ENCODE data around the gene GCGR. TPM values are rescaled to one million over a fixed set of nuclear protein-coding genes. Genes with fewer than 3 reads are reported as not detected.
A peak's percentile ranks its signal among the peaks of the same experiment; 100 is the strongest.

GCGR gene
- total RNA-seq, 4 donors from 2014 or later = 0.52 to 3.8 (median 1.3) TPM

DNA sequence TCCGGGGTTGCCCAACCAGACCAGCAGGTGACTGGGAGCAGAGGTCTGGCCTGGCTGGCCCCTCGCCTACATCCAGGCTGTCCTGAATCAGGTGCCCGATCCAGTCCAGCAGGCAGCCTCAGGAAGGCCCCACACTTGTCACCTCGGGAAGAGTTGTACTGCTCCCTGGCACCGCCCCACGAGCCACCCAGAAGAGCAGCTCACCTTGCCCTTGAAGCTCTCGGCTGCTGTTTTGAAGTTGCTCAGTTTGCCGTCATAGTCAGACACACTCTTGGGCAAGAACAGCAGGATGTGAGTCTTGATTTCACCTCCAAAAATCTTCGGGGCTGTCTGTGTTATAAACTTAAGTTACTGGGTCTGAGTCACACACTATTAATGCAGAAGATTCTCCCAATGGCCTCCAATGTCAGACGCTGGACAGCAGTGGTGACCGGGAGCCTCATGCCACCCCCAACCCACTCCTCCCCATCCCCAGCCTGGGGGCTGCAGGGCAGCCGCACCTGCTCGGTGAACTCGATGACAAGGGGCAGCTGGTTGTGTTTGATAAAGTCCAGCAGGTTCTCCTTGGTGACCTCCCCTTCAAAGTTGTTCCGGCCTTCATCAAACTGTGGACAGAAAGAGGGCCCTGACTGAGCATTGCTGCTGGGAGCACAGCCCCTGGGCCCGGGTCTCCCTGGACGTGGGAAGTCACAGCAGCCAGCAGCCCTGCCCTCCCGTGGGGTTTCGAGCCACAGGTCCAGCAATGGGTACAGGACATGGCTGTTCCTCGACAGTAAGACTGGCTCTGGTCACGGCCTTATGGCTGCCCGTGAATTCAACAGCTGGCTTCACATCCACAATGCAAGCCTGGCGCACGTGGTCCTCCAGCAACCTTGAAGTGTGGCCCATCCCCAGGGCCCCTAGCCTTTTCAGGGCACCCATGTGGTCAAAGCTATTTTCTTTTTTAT lies 43.1 kb downstream of the GCGR start:
- Histone ChIP-seq H3K4me1 (peaks cover 13% of the 10 kb centered on the region), H3K27ac (no peak overlapping the region), H3K9me3 (no peaks in the 10 kb centered on the region), H3K36me3 (peaks cover 91% of the 10 kb centered on the region), H3K4me3 (no peak overlapping the region), H3K27me3 (no peaks in the 10 kb centered on the region)
- 93% methylated on average over 17 of the region's 24 CpGs for WGBS
- TF ChIP-seq POLR2AphosphoS5 (IDR thresholded peaks at IDR 0.05) = no peak
- TF ChIP-seq, protein P1, sequence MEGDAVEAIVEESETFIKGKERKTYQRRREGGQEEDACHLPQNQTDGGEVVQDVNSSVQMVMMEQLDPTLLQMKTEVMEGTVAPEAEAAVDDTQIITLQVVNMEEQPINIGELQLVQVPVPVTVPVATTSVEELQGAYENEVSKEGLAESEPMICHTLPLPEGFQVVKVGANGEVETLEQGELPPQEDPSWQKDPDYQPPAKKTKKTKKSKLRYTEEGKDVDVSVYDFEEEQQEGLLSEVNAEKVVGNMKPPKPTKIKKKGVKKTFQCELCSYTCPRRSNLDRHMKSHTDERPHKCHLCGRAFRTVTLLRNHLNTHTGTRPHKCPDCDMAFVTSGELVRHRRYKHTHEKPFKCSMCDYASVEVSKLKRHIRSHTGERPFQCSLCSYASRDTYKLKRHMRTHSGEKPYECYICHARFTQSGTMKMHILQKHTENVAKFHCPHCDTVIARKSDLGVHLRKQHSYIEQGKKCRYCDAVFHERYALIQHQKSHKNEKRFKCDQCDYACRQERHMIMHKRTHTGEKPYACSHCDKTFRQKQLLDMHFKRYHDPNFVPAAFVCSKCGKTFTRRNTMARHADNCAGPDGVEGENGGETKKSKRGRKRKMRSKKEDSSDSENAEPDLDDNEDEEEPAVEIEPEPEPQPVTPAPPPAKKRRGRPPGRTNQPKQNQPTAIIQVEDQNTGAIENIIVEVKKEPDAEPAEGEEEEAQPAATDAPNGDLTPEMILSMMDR (IDR thresholded peaks at IDR 0.05) = no peak
- TF ChIP-seq EP300 (IDR thresholded peaks at IDR 0.05) = no peak
- no peak for TF ChIP-seq POLR2A (IDR thresholded peaks at IDR 0.05)
- DNase-seq (ENCODE audit: low spot score in 2 of 2) = no peak

DNA sequence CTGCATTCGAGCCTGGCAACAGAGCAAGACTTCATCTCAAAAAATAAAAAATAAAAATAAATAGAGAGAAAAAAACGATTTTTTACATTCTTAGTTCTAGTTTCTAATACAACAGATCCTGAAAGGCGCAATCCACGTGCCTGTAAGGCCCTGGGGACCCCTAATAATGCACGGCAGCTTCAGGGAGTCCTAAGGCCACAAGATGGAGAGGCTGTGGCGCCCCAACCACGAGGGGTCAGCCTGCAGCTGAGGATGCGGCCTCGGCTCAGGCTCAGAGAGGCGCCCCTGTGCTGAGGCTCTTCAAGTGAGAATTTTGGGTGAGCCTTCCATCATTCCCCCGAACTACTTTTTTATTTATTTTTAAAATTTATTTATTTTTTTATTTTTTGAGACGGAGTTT lies 45.5 kb downstream of the GCGR start:
- no peak for DNase-seq (ENCODE audit: low spot score in 2 of 2)
- Histone ChIP-seq H3K27ac (no peak overlapping the region), H3K27me3 (no peaks in the 10 kb centered on the region), H3K4me3 (no peak overlapping the region), H3K9me3 (no peaks in the 10 kb centered on the region), H3K4me1 (peaks cover 6% of the 10 kb centered on the region), H3K36me3 (peaks cover 99% of the 10 kb centered on the region)
- TF ChIP-seq, protein P1 (IDR thresholded peaks at IDR 0.05) = no peak
- TF ChIP-seq POLR2A (IDR thresholded peaks at IDR 0.05) (no peak), POLR2AphosphoS5 (IDR thresholded peaks at IDR 0.05) (no peak), EP300 (IDR thresholded peaks at IDR 0.05) (no peak)
- 90% methylated on average over 12 of the region's 12 CpGs for WGBS

DNA sequence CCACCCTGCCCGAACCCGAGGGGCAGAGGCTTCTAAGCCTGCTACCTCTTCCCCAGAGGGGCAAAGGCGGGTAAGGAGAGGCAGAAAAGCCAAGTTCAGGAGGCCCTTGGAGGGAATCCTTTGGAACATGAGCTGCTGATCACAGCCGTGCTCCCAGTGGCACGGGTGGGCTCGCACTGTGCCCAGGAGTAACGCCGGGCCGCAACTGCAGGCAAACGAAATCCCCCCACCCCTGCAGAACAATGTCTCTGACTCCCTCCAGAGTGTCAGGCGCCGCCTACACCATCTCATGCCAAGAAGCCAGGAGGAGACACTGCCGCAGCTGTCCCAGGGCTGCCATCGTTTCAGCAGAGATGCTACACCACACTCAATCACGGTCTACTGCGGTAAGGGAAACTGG lies 47.5 kb downstream of the GCGR start:
- H3K27ac ChIP-seq = no peak overlapping the region
- 83% methylated on average over 4 of the region's 16 CpGs for WGBS
- no peaks in the 10 kb centered on the region for H3K27me3 ChIP-seq
- no peaks in the 10 kb centered on the region for H3K9me3 ChIP-seq
- H3K36me3 ChIP-seq = peaks cover 93% of the 10 kb centered on the region
- DNase-seq (ENCODE audit: low spot score in 2 of 2) = no peak
- TF ChIP-seq POLR2A (IDR thresholded peaks at IDR 0.05) (no peak), POLR2AphosphoS5 (IDR thresholded peaks at IDR 0.05) (no peak), EP300 (IDR thresholded peaks at IDR 0.05) (no peak)
- TF ChIP-seq, protein P1 (IDR thresholded peaks at IDR 0.05) = no peak
- H3K4me3 ChIP-seq = no peak overlapping the region
- H3K4me1 ChIP-seq = peaks cover 25% of the 10 kb centered on the region

DNA sequence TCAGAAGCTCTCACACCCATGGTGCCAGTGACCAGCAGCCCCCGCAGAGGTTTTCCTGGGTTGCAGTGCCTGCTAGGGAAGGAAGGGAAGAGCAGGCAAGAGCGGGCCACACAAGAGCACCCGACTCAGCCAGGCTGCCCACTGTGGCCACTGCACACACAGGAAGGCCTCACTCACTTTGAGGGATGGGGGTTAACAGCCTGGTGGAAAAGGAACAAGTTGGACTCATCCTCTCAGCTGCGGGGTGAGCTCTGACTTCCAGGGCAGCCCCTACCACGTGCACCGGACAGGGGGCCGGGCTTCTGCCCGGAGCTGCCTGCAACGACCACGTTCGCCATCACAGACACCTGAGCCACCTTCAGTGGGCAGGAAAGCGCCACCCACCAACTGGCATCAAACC lies 48.3 kb downstream of the GCGR start:
- H3K4me3 ChIP-seq = no peak overlapping the region
- TF ChIP-seq, protein P1 (IDR thresholded peaks at IDR 0.05) = no peak
- TF ChIP-seq POLR2AphosphoS5 (IDR thresholded peaks at IDR 0.05) (no peak), EP300 (IDR thresholded peaks at IDR 0.05) (no peak), POLR2A (IDR thresholded peaks at IDR 0.05) (no peak)
- no peak for DNase-seq (ENCODE audit: low spot score in 2 of 2)
- H3K27ac ChIP-seq = no peak overlapping the region
- H3K27me3 ChIP-seq = no peaks in the 10 kb centered on the region
- H3K4me1 ChIP-seq = peaks cover 33% of the 10 kb centered on the region
- H3K9me3 ChIP-seq = no peaks in the 10 kb centered on the region
- WGBS = 100% methylated on average over 3 of the region's 12 CpGs
- peaks cover 85% of the 10 kb centered on the region for H3K36me3 ChIP-seq

DNA sequence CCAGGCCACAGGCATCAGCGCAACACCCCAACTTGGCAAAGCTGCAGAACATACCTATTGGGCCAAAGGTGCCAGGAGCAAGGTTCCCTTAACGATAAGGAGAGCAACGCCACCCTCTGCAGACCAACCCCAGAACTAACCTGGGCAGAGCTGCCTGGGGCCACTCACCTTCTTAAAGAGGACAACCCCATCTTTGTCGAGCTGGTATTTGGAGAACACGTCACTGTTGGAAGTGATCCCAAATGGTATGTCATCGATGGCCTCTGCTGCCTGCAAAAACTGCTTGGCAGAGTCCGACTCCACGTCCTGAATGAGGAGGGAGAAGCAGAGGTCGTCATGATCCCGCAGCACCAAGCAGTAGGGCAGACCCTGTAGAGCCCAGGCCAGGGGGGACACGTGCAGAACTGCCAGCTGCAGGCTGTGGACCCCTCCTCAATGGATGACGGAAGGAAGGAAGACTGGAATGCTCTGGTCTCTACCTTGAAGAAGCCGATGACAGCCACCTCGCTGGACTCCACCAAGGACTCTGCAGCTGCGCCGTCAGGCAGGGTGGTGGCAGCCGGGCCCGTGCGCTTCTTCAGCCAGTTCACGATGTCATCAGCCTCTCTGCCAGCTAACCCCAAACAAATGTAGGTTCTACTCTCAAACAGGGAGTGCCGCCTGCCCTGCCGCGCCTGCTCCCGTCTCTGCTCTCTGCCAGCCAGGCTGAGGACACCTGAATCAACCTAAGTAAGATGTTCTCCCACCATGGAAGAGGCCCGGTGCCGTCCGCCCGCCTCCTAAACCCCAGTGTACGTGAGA lies 51.2 kb downstream of the GCGR start:
- DNase-seq (ENCODE audit: low spot score in 2 of 2) = no peak

More for the DNA sequence above, 51.2 kb downstream of the GCGR start:
- Histone ChIP-seq H3K9me3 (no peaks in the 10 kb centered on the region), H3K27me3 (no peaks in the 10 kb centered on the region), H3K27ac (peak overlapping the region; percentile 79), H3K36me3 (peaks cover 67% of the 10 kb centered on the region), H3K4me3 (no peak overlapping the region), H3K4me1 (peaks cover 59% of the 10 kb centered on the region)
- WGBS = 36% methylated on average over 18 of the region's 29 CpGs
- no peak for TF ChIP-seq POLR2A (IDR thresholded peaks at IDR 0.05)
- TF ChIP-seq, protein P1 (IDR thresholded peaks at IDR 0.05) = peak in 1 of 2 donors; percentile 13
